Fibroblast of mammary gland (primary cell): ENCODE measurements around the gene PTPRM.

Experiments used
- DNase-seq: peaks from one replicate; pipeline ENCODE4 v3.0.0-alpha.2; 2010; ENCODE audit warnings: low read depth
- H3K4me3 ChIP-seq: 2 replicates; pipeline ENCODE4 v1.5.1; 2011; ENCODE audit warnings: low read depth, mild to moderate bottlenecking, low read length, moderate library complexity; ENCODE audit not compliant: control insufficient read depth
- TF ChIP-seq, protein P1 (sequence below): conservative IDR thresholded peaks from 2 replicates; pipeline ENCODE4 v1.5.1; 2011; ENCODE audit warnings: low read depth, low read length, inconsistent platforms; ENCODE audit not compliant: control insufficient read depth, insufficient read depth

PTPRM gene

GRCh38 chr18:7726522-7726921 lies 159.4 kb downstream of the PTPRM start:
- DNase-seq = no peak
- TF ChIP-seq, protein P1, sequence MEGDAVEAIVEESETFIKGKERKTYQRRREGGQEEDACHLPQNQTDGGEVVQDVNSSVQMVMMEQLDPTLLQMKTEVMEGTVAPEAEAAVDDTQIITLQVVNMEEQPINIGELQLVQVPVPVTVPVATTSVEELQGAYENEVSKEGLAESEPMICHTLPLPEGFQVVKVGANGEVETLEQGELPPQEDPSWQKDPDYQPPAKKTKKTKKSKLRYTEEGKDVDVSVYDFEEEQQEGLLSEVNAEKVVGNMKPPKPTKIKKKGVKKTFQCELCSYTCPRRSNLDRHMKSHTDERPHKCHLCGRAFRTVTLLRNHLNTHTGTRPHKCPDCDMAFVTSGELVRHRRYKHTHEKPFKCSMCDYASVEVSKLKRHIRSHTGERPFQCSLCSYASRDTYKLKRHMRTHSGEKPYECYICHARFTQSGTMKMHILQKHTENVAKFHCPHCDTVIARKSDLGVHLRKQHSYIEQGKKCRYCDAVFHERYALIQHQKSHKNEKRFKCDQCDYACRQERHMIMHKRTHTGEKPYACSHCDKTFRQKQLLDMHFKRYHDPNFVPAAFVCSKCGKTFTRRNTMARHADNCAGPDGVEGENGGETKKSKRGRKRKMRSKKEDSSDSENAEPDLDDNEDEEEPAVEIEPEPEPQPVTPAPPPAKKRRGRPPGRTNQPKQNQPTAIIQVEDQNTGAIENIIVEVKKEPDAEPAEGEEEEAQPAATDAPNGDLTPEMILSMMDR = no peak
- H3K4me3 ChIP-seq = no peak overlapping the region

- DNase-seq = no peak
- H3K4me3 ChIP-seq = no peak overlapping the region
- TF ChIP-seq, protein P1 = no peak
These were observed 160.4 kb downstream of the PTPRM start for GRCh38 chr18:7727361-7728076.

GRCh38 chr18:7728297-7728696 lies 161.2 kb downstream of the PTPRM start:
- TF ChIP-seq, protein P1 = no peak

GRCh38 chr18:7729868-7730267 lies 162.8 kb downstream of the PTPRM start:
- no peak overlapping the region for H3K4me3 ChIP-seq
- DNase-seq = no peak
- TF ChIP-seq, protein P1 = no peak

More at GRCh38 chr18:7728297-7728696, 161.2 kb downstream of the PTPRM start:
- no peak overlapping the region for H3K4me3 ChIP-seq
- no peak for DNase-seq

- TF ChIP-seq, protein P1 = no peak
- no peak overlapping the region for H3K4me3 ChIP-seq
- no peak for DNase-seq
These were observed 163.6 kb downstream of the PTPRM start for GRCh38 chr18:7730682-7731081.

GRCh38 chr18:7733642-7734041 lies 166.5 kb downstream of the PTPRM start:
- TF ChIP-seq, protein P1 = no peak
- H3K4me3 ChIP-seq = no peak overlapping the region

More at GRCh38 chr18:7733642-7734041, 166.5 kb downstream of the PTPRM start:
- DNase-seq = no peak
